Epidermal melanocyte (primary cell): Measurements from ENCODE around the gene XRCC5.
"Not testable (repeated sequence)": the region's sequence is repeated elsewhere in the genome, so short reads cannot be mapped to it uniquely, and the experiment has no call there.

Source experiments
- DNase-seq: peaks from one replicate; pipeline ENCODE4 v3.0.0; 2011; ENCODE audit warnings: low spot score; ENCODE audit not compliant: insufficient read length

The XRCC5 gene

DNA sequence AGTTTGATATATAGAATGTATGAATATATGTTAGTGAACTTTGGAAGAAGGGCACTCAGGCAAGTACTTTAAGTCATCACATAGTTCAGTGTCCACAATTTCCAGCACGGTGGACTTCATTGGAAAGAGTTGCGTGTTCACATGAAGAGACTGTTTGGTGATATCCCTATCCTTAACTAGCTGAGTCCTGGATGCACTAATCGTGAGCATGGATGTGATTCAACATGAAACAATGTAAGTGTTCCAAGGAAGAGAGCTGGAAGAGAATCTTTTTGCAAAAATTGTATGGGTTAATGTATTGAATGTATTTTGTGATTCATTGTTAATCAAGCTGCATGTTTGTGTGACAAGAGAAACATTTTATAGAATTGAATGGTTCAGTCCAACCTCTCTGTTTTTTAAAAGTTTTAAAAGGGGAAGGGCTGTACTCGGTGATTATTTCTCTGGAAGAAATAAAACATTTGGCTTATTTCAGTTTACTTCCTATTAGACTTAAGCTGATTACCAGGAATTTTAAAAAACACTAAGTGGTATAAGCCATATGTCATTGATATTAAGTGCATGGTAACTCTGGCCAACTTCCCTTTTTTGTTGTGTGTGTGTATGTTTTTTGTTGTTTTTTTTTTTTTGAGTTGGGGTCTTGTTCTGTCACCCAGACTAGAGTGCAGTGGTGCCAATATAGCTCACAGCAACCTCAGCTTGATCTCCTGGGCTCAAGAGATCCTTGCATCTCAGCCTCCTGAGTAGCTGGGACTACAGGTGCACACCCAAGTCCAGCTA is 8.6 kb downstream of the XRCC5 start:
- DNase-seq, result no peak

DNA sequence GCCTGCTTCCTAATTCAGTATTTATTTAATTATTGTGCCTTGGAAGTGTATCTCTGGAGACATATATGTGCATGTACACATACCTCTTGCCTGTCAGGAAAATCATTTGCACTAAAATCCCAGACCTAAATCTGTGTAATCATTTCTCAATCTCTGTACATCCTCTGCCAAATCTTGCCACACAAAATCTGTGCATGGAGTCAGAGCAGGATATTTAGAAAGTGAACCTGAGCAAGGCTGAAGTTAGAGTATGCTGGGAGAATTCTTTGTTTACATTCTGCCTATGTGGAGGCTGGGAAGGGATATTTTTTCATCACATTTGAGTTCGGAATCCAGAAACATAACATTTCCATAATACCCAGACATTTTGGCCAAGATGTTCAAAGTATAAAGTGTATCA is 9.3 kb downstream of the XRCC5 start:
- no peak for DNase-seq

DNA sequence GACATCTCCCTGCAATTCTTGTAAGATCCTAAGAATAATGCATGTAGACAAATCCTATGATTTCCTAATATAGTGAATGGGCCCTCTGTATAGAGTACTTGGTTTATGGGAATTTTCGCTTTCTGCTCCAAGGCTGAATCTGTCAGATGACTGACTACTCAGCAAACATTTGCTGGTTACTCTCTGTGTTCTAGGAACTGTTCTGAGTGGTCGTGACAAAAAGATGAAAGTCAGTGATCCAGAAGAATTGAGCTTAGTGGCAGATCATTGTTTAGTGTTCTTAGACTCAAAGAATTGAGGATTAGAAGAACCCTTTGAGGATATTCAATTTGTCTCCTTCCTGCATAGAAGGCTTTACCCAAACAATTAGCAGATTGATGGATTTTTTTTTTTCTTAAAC is 10.0 kb downstream of the XRCC5 start:
- DNase-seq, result no peak

DNA sequence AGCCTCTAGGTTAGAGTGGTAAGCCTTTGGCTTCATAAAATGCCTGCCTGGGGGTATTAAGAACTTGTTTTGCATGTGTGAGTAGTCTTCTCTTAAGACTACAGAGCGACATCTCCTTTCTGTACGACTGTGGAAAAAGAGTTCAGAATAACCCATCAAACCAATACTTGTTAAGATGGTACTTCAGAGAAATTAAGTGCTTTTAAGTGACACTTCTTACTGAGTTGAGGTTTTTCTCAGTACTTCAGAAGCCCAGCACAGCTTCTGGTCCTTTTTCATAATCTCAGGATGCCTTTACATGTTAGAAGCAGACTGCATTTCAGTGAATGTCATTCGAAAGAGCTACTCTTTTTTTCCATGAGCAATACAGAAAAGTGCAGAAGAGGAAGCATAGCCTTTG is 10.8 kb downstream of the XRCC5 start:
- no peak for DNase-seq

- no peak for DNase-seq
Measured at GRCh38 chr2:216121255-216121654, 12.1 kb downstream of the XRCC5 start.

GRCh38 chr2:216126943-216127342 is 17.8 kb downstream of the XRCC5 start:
- no peak for DNase-seq

DNA sequence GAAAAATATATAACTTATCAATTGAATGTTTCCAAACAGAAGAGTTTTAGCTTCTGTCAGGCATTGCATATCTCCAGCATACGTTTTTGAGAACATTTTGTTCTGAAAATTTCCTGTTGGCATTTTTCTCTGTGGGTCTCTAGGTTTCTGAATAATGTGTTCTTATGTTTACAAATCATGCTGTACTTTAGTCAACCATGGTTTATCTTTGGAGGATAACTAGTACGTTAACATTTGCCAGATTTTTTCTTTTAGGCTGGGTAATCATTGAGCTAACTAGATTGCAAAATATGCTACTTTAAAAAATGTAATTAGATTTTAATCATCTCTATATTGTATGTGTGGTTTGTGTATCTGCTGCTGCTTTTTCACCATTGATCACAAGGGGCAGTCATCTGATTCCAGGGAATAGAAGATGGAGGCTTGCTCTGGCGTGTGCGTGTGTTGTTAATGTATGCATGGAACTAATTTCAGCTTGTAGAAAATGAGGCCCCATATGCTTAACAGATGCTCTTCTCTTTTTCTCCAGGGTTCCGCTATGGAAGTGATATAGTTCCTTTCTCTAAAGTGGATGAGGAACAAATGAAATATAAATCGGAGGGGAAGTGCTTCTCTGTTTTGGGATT is 21.3 kb downstream of the XRCC5 start:
- DNase-seq, result no peak

GRCh38 chr2:216131175-216131926 is 22.2 kb downstream of the XRCC5 start:
- DNase-seq, result no peak

GRCh38 chr2:216132585-216132984 is 23.4 kb downstream of the XRCC5 start:
- no peak for DNase-seq

DNA sequence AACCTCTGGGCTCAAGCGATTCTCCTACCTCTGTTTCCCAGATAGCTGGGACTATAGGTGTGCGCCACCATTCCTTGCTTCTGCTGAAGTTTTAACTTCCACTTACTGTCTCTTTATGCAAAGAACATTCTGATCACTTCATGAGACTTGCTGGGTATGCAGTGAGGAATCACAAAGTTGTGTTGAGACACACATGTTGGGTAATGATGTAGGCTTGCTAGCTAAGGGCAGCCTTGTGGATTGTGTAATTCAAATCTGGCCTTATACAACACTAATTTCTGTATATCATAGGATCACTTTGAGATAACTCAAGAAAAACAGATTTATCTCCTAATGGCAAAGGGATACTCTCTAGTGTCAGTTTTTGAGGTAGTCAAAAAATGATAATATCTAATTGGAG is 24.2 kb downstream of the XRCC5 start:
- DNase-seq, result no peak

GRCh38 chr2:216134958-216135541 is 25.9 kb downstream of the XRCC5 start:
- DNase-seq, result no peak

DNA sequence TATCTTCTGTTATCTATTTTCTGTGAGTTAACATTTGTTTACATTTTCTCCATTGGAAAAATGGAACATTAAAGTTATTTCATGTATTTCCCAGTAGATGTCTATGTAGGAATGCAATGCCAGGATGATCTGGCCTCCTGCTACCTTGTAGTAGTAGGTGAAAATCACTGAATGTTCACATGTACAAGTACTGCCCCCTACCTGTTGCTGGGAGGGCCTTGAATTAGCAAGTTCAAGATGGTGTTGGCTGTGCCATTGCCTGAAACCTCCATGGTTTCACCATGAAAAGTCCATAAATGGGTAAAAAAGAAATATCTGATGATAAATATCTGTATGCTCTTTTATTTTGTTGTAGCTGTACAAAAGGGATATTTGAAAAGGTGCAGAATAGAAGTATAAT is 30.7 kb downstream of the XRCC5 start:
- DNase-seq, result no peak

GRCh38 chr2:216141516-216141915 is 32.4 kb downstream of the XRCC5 start:
- not testable (repeated sequence) for DNase-seq

DNA sequence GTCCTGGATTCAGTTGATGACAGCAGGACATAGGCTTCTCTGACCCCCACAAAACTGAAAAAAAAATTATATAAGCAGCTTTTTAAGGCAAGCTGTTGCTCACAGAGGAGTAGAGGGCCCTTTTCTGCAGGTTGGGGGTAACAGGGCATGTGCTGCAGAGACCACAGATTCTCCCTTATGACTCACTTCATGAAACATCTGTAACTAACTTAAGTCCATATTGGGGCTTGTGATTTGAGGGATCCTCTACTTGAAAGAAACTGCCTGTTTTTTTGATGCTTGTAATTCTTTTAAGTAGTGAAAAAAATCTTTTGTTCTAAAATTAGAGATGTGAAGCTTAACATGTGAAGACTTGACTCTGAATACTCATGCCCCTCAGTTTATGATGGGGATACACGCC is 33.4 kb downstream of the XRCC5 start:
- DNase-seq, result no peak

DNA sequence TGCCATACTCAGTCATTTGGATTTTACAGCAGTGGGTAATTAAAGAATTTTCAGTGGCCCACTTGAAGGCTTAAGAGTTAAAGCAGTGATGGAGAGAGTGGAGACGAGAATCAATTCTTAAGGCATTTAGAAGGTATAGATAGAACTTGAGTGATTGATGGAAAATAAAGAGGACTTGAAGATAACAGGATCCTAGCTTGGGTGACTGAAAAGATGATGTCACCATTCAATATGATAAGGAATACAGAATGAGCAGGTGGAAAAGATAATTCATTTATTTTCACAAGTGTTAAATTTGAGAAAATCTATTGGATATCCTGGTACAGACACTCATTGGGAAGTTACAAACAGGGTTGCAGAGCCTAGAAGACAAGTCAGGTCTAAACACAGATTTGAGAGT is 35.2 kb downstream of the XRCC5 start:
- no peak for DNase-seq

GRCh38 chr2:216144857-216145256 is 35.7 kb downstream of the XRCC5 start:
- DNase-seq, result no peak

DNA sequence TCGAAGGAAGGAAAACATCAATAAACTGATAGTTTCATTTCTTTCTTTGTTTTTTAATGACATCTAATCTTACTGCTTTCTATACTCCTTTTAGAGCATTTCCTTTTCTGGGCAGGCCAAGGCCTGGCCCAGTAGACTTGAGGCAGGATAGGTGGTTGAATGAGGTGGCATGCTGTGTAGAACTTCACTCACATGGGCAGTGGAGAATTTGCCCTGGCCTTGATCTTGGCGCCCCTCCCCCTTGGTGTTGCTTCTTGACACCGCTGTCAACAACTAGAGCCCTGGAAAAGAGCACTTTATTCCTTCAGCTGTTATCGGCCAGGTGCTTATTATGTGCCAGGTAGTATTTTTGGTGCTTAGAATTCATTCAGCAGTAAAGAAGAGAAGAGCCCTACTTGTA is 37.4 kb downstream of the XRCC5 start:
- DNase-seq, result no peak

DNA sequence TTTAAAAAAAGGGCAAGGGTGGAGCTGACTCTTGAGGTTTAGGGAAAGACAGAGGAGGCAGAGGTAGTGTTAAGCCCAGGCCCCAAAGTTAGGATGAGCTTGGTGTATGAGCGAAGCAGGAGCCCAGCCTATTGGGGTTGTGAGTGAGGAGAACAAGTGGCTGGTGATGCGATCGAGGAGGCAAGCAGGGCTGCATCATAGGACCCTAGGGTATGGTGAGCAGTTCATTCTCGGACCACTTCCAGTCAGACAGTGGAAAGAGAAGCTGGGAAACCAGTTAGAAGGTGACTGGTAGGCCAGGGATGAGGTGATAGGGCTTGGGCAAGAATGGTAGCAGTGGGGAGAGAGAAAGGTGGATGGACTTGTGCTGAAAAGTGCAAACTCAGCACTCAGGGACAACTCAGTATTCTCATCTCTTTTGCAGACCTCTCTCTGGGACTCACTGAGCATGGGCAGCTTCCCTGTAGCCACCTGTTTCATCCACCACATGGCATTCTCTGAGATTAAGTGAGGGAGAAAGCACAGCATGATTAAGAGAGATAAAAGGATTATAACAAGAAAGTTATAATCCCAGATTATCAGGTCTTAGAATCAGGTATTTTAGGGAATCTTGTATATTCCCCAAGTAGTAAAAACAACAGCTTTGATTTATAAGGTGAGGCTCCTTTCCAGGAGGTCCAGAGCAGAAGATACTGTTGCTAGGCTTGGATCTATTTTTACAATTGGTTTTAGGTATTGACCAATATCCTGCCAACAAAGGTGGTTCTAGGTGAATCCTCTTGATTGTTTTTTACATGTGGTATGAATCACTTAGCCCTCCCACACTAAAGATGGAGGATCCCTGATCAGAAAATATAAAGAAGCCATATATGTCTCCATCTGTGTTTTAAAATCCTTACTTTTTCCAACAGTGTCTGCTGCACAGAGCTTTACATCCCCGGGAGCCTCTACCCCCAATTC is 38.3 kb downstream of the XRCC5 start:
- no peak for DNase-seq

GRCh38 chr2:216148983-216149382 is 39.8 kb downstream of the XRCC5 start:
- no peak for DNase-seq

DNA sequence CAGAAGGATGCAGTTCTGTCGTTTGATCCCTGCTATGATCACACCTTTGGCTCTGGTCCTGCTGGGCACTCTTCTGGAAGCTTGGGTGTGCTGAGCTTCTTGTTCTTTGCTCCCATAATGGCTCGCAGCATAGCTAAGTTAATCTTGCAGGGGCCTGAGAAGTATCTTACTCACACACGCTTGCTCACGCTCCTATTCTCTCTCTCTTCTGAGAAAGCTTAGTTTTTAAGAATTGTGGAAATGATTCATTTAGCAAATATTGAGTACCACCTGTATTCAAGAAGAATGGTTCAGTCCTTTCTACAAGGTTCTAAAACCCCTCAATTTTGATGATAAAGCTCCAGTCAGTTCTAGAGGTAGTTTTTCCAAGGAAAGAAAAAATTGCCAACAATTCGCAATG is 40.6 kb downstream of the XRCC5 start:
- DNase-seq, result no peak
